AG20443 (cell line): Measurements from ENCODE around the gene SLC22A12.

Experiments used
- DNase-seq: peaks from one replicate; pipeline ENCODE4 v3.0.0; 2012; ENCODE audit warnings: low spot score, mixed read lengths

SLC22A12 gene

GRCh38 chr11:64562723-64563351 lies 28.2 kb upstream of the SLC22A12 start:
- DNase-seq = no peak

GRCh38 chr11:64563966-64564365 lies 27.1 kb upstream of the SLC22A12 start:
- no peak for DNase-seq

GRCh38 chr11:64564419-64564818 lies 26.6 kb upstream of the SLC22A12 start:
- no peak for DNase-seq

GRCh38 chr11:64564947-64565889 lies 25.8 kb upstream of the SLC22A12 start:
- no peak for DNase-seq

GRCh38 chr11:64566042-64566914 lies 24.7 kb upstream of the SLC22A12 start:
- DNase-seq = peak; percentile 89

GRCh38 chr11:64566915-64567891 lies 23.8 kb upstream of the SLC22A12 start:
- DNase-seq = no peak

- no peak for DNase-seq
Measured at GRCh38 chr11:64568041-64568571, 22.9 kb upstream of the SLC22A12 start.

GRCh38 chr11:64568584-64569140 lies 22.4 kb upstream of the SLC22A12 start:
- DNase-seq = no peak

- DNase-seq = no peak
Measured at GRCh38 chr11:64569300-64569970, 21.6 kb upstream of the SLC22A12 start.

- no peak for DNase-seq
Measured at GRCh38 chr11:64570341-64570740, 20.7 kb upstream of the SLC22A12 start.

GRCh38 chr11:64571050-64571409 lies 20.0 kb upstream of the SLC22A12 start:
- no peak for DNase-seq

GRCh38 chr11:64571410-64572091 lies 19.5 kb upstream of the SLC22A12 start:
- peak; percentile 73 for DNase-seq

- no peak for DNase-seq
Measured at GRCh38 chr11:64572143-64572542, 18.9 kb upstream of the SLC22A12 start.

- no peak for DNase-seq
Measured at GRCh38 chr11:64577202-64577601, 13.8 kb upstream of the SLC22A12 start.

GRCh38 chr11:64580412-64580811 lies 10.6 kb upstream of the SLC22A12 start:
- no peak for DNase-seq

GRCh38 chr11:64581057-64581523 lies 9.9 kb upstream of the SLC22A12 start:
- no peak for DNase-seq

- no peak for DNase-seq
Measured at GRCh38 chr11:64582885-64583284, 8.1 kb upstream of the SLC22A12 start.

- peak; percentile 54 for DNase-seq
Measured at GRCh38 chr11:64583296-64584262, 7.4 kb upstream of the SLC22A12 start.
